ENCODE results near the gene TESMIN. TPM values are rescaled to one million over a fixed set of nuclear protein-coding genes. Genes with fewer than 3 reads are reported as not detected.

The TESMIN gene
- total RNA-seq, 1 donor: not detected

GRCh38 chr11:68763926-68764657, 12.8 kb upstream of the TESMIN start:
- TF ChIP-seq CTCF (IDR thresholded peaks at IDR 0.05; ENCODE audit: insufficient read depth, low read length): no peak
- no peak overlapping the region for H3K4me3 ChIP-seq (ENCODE audit: low read depth, low read length)
- DNase-seq (ENCODE audit: low read depth): no peak

- TF ChIP-seq CTCF (IDR thresholded peaks at IDR 0.05; ENCODE audit: insufficient read depth, low read length): no peak
- DNase-seq (ENCODE audit: low read depth): no peak
Observed at GRCh38 chr11:68763181-68763721, 11.9 kb upstream of the TESMIN start.

GRCh38 chr11:68762481-68762880, 11.2 kb upstream of the TESMIN start:
- no peak overlapping the region for H3K4me3 ChIP-seq (ENCODE audit: low read depth, low read length)
- no peak for TF ChIP-seq CTCF (IDR thresholded peaks at IDR 0.05; ENCODE audit: insufficient read depth, low read length)
- DNase-seq (ENCODE audit: low read depth): no peak

More at GRCh38 chr11:68763181-68763721, 11.9 kb upstream of the TESMIN start:
- no peak overlapping the region for H3K4me3 ChIP-seq (ENCODE audit: low read depth, low read length)

GRCh38 chr11:68761801-68762200, 10.5 kb upstream of the TESMIN start:
- no peak for TF ChIP-seq CTCF (IDR thresholded peaks at IDR 0.05; ENCODE audit: insufficient read depth, low read length)
- no peak overlapping the region for H3K4me3 ChIP-seq (ENCODE audit: low read depth, low read length)
- DNase-seq (ENCODE audit: low read depth): no peak

GRCh38 chr11:68759991-68760390, 8.7 kb upstream of the TESMIN start:
- H3K4me3 ChIP-seq (ENCODE audit: low read depth, low read length): no peak overlapping the region
- no peak for DNase-seq (ENCODE audit: low read depth)
- TF ChIP-seq CTCF (IDR thresholded peaks at IDR 0.05; ENCODE audit: insufficient read depth, low read length): no peak

- no peak overlapping the region for H3K4me3 ChIP-seq (ENCODE audit: low read depth, low read length)
- no peak for TF ChIP-seq CTCF (IDR thresholded peaks at IDR 0.05; ENCODE audit: insufficient read depth, low read length)
- DNase-seq (ENCODE audit: low read depth): no peak
Observed at GRCh38 chr11:68757711-68758110, 6.4 kb upstream of the TESMIN start.
